IMR-90 (cell line): ENCODE results near the gene C15orf62. TPM values are rescaled to one million over a fixed set of nuclear protein-coding genes. Genes with fewer than 3 reads are reported as not detected.

Source experiments
- ATAC-seq: fragments of 200-7000 bp; cut with Tn5 transposase; 2 replicates; pipeline ENCODE4 v1.9.1; 2020; ENCODE audit warnings: low read depth, mild to moderate bottlenecking, moderate library complexity
- BruUV-seq: library from RNA; stranded (reverse); fragments of 400-500 nt; replicated peaks from 2 replicates; lab custom pipeline; 2021; lab: Mats Ljungman, UMichigan
- CTCF ChIA-PET: fragments of 300-600 bp; formaldehyde crosslinking; extraction: SDS; loops from one replicate; lab custom pipeline; 2021; ENCODE audit warnings: antibody characterized with exemption; lab: Yijun Ruan, JAX
- POLR2A ChIA-PET: fragments of 300-600 bp; sonication (Branson Sonifier 250); formaldehyde crosslinking; loops from one replicate; lab custom pipeline; 2022; ENCODE audit warnings: antibody characterized with exemption; ENCODE audit not compliant: unreplicated experiment; lab: Charles Lee
- DNase-seq: peaks from one replicate; pipeline ENCODE4 v3.0.0; 2013
- H2AFZ ChIP-seq: replicated peaks from 2 replicates; pipeline ENCODE3; 2013; ENCODE audit warnings: low read length, mild to moderate bottlenecking; ENCODE audit not compliant: poor library complexity
- H2AK5ac ChIP-seq: 2 replicates; pipeline ENCODE4 v1.6.1; 2013; ENCODE audit warnings: low read depth, low read length, inconsistent platforms
- H2AK9ac ChIP-seq: replicated peaks from 2 replicates; pipeline ENCODE3; 2013; ENCODE audit warnings: mild to moderate bottlenecking, low read depth, low read length, moderate library complexity; ENCODE audit not compliant: poor library complexity
- H2BK120ac ChIP-seq: 2 replicates; pipeline ENCODE4 v1.6.1; 2013; ENCODE audit warnings: low read depth, low read length, inconsistent platforms
- H2BK15ac ChIP-seq: 3 replicates; pipeline ENCODE4 v1.6.1; 2013; ENCODE audit warnings: low read depth, low read length, inconsistent platforms
- H2BK20ac ChIP-seq: 2 replicates; pipeline ENCODE4 v1.6.1; 2013; ENCODE audit warnings: low read depth, mild to moderate bottlenecking, inconsistent platforms, low read length, moderate library complexity
- H2BK5ac ChIP-seq: 2 replicates; pipeline ENCODE4 v1.6.1; 2013; ENCODE audit warnings: mild to moderate bottlenecking, low read depth, low read length, inconsistent platforms; ENCODE audit not compliant: poor library complexity, severe bottlenecking
- H3K14ac ChIP-seq: replicated peaks from 2 replicates; pipeline ENCODE4 v1.6.1; 2013; ENCODE audit warnings: low read depth, low read length, inconsistent platforms
- H3K18ac ChIP-seq: 2 replicates; pipeline ENCODE4 v1.6.1; 2013; ENCODE audit warnings: low read depth, low read length, control low read depth
- H3K23ac ChIP-seq: 2 replicates; pipeline ENCODE4 v1.6.1; 2013; ENCODE audit warnings: low read depth, low read length, inconsistent platforms
- H3K27ac ChIP-seq: 2 replicates; pipeline ENCODE4 v1.5.1; 2013; ENCODE audit warnings: mild to moderate bottlenecking, control low read depth, low read length; ENCODE audit not compliant: insufficient read depth
- H3K27me3 ChIP-seq: 2 replicates; pipeline ENCODE4 v1.6.1; 2013; ENCODE audit warnings: low read length; ENCODE audit not compliant: control insufficient read depth, insufficient read depth
- H3K36me3 ChIP-seq: 2 replicates; pipeline ENCODE4 v1.6.1; 2013; ENCODE audit warnings: low read length, mixed read lengths; ENCODE audit not compliant: control insufficient read depth, insufficient read depth
- H3K4ac ChIP-seq: 2 replicates; pipeline ENCODE4 v1.6.1; 2013; ENCODE audit warnings: low read depth, low read length, inconsistent platforms
- H3K4me1 ChIP-seq: 2 replicates; pipeline ENCODE4 v1.6.1; 2013; ENCODE audit warnings: low read length, mixed read lengths; ENCODE audit not compliant: control insufficient read depth, insufficient read depth
- H3K4me2 ChIP-seq: 2 replicates; pipeline ENCODE4 v1.6.1; 2013; ENCODE audit warnings: low read depth, mild to moderate bottlenecking, control low read depth, low read length, moderate library complexity
- H3K4me3 ChIP-seq: 2 replicates; pipeline ENCODE4 v1.5.1; 2013; ENCODE audit warnings: low read depth, mild to moderate bottlenecking, control low read depth, low read length, moderate library complexity; ENCODE audit not compliant: insufficient read depth
- H3K56ac ChIP-seq: 2 replicates; pipeline ENCODE4 v1.6.1; 2013; ENCODE audit warnings: low read length, inconsistent platforms; ENCODE audit not compliant: insufficient read depth; ENCODE audit errors: extremely low read depth
- H3K79me1 ChIP-seq, 2 experiments: 2 replicates each; pipeline ENCODE4 v1.6.1; 2013; ENCODE audit warnings: low read length in 2 of 2, inconsistent platforms in 1 of 2, low read depth in 1 of 2
- H3K9ac ChIP-seq: 2 replicates; pipeline ENCODE4 v1.6.1; 2013; ENCODE audit warnings: low read depth, low read length, control low read depth
- H3K9me1 ChIP-seq: 2 replicates; pipeline ENCODE4 v1.6.1; 2013; ENCODE audit warnings: low read length, inconsistent platforms; ENCODE audit not compliant: insufficient read depth
- H3K9me3 ChIP-seq: 2 replicates; pipeline ENCODE4 v1.6.1; 2013; ENCODE audit warnings: low read length; ENCODE audit not compliant: control insufficient read depth, insufficient read depth
- H4K20me1 ChIP-seq: 2 replicates; pipeline ENCODE4 v1.6.1; 2013; ENCODE audit warnings: low read length, inconsistent platforms; ENCODE audit not compliant: insufficient read depth
- H4K5ac ChIP-seq: 2 replicates; pipeline ENCODE4 v1.6.1; 2013; ENCODE audit warnings: mild to moderate bottlenecking, low read depth, low read length, control low read depth
- H4K8ac ChIP-seq, 2 experiments: 2 replicates each; pipeline ENCODE4 v1.6.1; 2013; ENCODE audit warnings: low read depth in 2 of 2, low read length in 2 of 2, control low read depth in 1 of 2, inconsistent platforms in 1 of 2
- H4K91ac ChIP-seq: 2 replicates; pipeline ENCODE4 v1.6.1; 2013; ENCODE audit warnings: low read depth, low read length, inconsistent platforms; ENCODE audit not compliant: insufficient read depth
- BHLHE40 ChIP-seq: fragments of 150-350 bp; IDR thresholded peaks from 2 replicates; pipeline ENCODE4 v1.6.1; 2016; ENCODE audit warnings: mild to moderate bottlenecking, low read depth, low read length
- CEBPB ChIP-seq: IDR thresholded peaks from 2 replicates; pipeline ENCODE4 v1.6.1; 2012; ENCODE audit warnings: low read depth, low read length, improper control_type of control experiment
- CHD1 ChIP-seq: IDR thresholded peaks from 2 replicates; pipeline ENCODE4 v1.6.1; 2012; ENCODE audit warnings: low read depth, low read length, improper control_type of control experiment
- FOS ChIP-seq: fragments of 150-350 bp; IDR thresholded peaks from 2 replicates; pipeline ENCODE4 v1.6.1; 2016; ENCODE audit warnings: low read depth, low read length
- MAFK ChIP-seq: IDR thresholded peaks from 2 replicates; pipeline ENCODE4 v1.6.1; 2012; ENCODE audit warnings: low read depth, low read length, improper control_type of control experiment
- MAZ ChIP-seq: IDR thresholded peaks from 2 replicates; pipeline ENCODE4 v1.6.1; 2012; ENCODE audit warnings: low read depth, mild to moderate bottlenecking, low read length, improper control_type of control experiment, moderate library complexity, borderline replicate concordance
- NFE2L2 ChIP-seq: fragments of 150-350 bp; IDR thresholded peaks from 2 replicates; pipeline ENCODE4 v1.6.1; 2016; ENCODE audit warnings: low read depth, mild to moderate bottlenecking, low read length
- POLR2A ChIP-seq: IDR thresholded peaks from 2 replicates; pipeline ENCODE4 v1.6.1; 2012; ENCODE audit warnings: mild to moderate bottlenecking, low read depth, low read length
- RAD21 ChIP-seq: IDR thresholded peaks from 2 replicates; pipeline ENCODE4 v1.6.1; 2012; ENCODE audit warnings: low read length, improper control_type of control experiment
- RCOR1 ChIP-seq: IDR thresholded peaks from 2 replicates; pipeline ENCODE4 v1.6.1; 2012; ENCODE audit warnings: mild to moderate bottlenecking, low read length, improper control_type of control experiment; ENCODE audit not compliant: insufficient replicate concordance
- RFX5 ChIP-seq: IDR thresholded peaks from 2 replicates; pipeline ENCODE4 v1.8.0; 2012; ENCODE audit warnings: low read depth, mild to moderate bottlenecking, low read length, moderate library complexity
- WGBS, 2 experiments: methylation state at CpG; one replicate each; pipeline versions ENCODE4 v1.1.5 to v1.1.7; 2013; ENCODE audit warnings: missing lambda C conversion rate in 2 of 2; ENCODE audit not compliant: insufficient read length in 1 of 2; ENCODE audit errors: extremely low coverage in 2 of 2; 5-methylcytosine and 5-hydroxymethylcytosine counted together
- dilution Hi-C: fragments of 300-500 bp; cut with HindIII; formaldehyde crosslinking; loops from one replicate; pipeline ENCODE4 v1.14.3; 2018; ENCODE audit warnings: low sequenced_read_pairs; ENCODE audit not compliant: unreplicated experiment
- in situ Hi-C: fragments of 300-500 bp; cut with MboI; formaldehyde crosslinking; loops from 3 replicates; pipeline ENCODE4 v1.14.3; 2019; ENCODE audit warnings: low sequenced_read_pairs, inconsistent platforms, mixed read lengths
- intact Hi-C: fragments of 100-400 bp; cut with micrococcal nuclease; formaldehyde crosslinking; loops from 2 replicates; pipeline ENCODE4 v1.10.0; 2022
- polyA plus RNA-seq, 3 experiments: library from polyadenylated mRNA; depleted of rRNA; stranded (reverse); fragments of >200 nt; gene quantifications; 2 replicates each; pipeline ENCODE4 v1.2.3, GENCODE V29; 2012; ENCODE audit warnings: low replicate concordance in 1 of 3
- total RNA-seq: library from RNA; depleted of rRNA; stranded (reverse); fragments of >200 nt; gene quantifications from 2 replicates; pipeline ENCODE4 v1.2.3, GENCODE V29; 2012
- TF ChIP-seq, protein P1 (sequence below): fragments of 150-350 bp; IDR thresholded peaks from 2 replicates; pipeline ENCODE4 v1.6.1; 2016; ENCODE audit warnings: low read depth, mild to moderate bottlenecking, low read length, moderate library complexity, borderline replicate concordance
- TF ChIP-seq, protein P2 (sequence below): conservative IDR thresholded peaks from 2 replicates; pipeline ENCODE4 v1.5.1; 2012; ENCODE audit warnings: mild to moderate bottlenecking, low read depth, low read length, improper control_type of control experiment

C15orf62 gene
- total and polyA plus RNA-seq, 2 of the 4 experiments (the other 2 are of a cell fraction): not detected

DNA sequence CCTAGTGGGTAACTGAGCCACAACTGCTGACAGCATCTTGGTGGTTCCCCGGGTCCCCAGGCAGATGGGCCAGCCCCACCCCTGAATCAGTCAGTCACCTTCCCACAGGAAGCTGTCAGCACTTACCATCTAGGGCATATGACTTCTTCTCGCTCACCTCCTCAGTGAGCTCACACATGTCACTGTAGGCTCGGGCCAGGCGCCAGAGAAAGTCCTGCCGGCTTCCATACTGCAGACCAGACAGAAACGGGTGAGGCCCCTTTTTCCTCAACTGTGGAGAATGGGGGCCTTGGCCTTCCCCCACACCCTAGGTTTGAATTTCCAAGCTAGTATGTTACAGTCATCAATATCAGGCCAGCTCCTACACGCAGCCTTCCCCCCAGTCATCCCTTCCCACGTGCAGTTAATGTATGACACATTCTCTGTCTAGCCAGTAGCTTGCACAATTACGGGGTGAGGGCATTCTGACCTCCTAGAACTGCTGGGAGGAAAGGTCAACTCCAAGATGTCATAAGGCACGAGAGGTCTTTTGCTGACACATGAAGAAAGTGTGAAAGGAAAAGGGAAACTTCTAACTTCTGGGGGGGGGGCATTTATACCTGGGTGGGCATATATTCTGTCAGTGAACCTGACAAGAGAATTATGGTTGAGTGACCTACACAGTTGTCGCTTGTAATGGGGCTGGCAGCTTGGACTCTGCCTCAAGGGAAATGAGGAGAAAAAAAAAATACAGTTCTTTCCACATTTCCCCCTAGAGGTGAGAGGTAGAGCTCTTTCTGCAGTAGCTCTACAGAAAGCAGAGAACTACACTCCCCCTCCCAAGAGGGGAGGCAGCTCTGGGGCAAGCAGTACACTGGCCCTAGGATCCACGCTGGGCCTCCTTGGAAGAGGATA is 25.6 kb upstream of the C15orf62 start (continued):
- TF ChIP-seq FOS (peak; percentile 90), CEBPB (peak; percentile 99), RFX5 (no peak)

DNA sequence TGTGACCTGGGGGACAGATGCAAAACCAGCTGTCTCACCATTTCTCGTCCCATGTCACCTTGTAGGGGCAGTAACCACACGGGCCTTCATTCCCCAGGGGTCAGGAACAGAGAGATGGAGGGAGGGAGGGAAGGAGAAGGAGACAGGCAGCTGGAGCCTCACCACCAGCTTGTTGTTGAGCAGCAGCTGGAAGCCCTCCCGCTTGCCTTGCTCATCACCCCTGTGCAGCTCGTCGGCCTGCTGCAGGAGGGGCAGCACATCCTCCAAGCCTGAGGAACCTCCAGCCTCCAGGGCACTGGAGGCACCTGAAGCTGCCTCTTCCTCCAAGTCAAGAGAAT is 25.0 kb upstream of the C15orf62 start:
- Histone ChIP-seq H3K18ac (no peak overlapping the region), H2AFZ (no peak overlapping the region), H2BK120ac (no peak overlapping the region), H3K14ac (no peak overlapping the region), H3K27me3 (no peaks in the 10 kb centered on the region), H3K4me2 (no peak overlapping the region), H4K5ac (no peak overlapping the region), H3K56ac (no peak overlapping the region), H2BK5ac (no peak overlapping the region), H3K4me1 (peaks cover 2% of the 10 kb centered on the region; the same call in 1 of the 2 replicates), H3K9me1 (no peaks in the 10 kb centered on the region), H3K4ac (no peak overlapping the region), H2BK15ac (no peak overlapping the region), H3K4me3 (no peak overlapping the region), H3K9me3 (no peaks in the 10 kb centered on the region), H2BK20ac (no peak overlapping the region), H3K27ac (no peak overlapping the region), H3K9ac (no peak overlapping the region), H3K36me3 (peaks cover 26% of the 10 kb centered on the region), H3K79me1 (peaks cover 4 to 23% of the 10 kb centered on the region in 2 experiments; a peak in 2 of 4 replicates), H4K91ac (no peak overlapping the region), H2AK9ac (no peak overlapping the region), H4K8ac (no peak overlapping the region), H4K20me1 (peaks cover 5% of the 10 kb centered on the region; the same call in 1 of the 2 replicates), H2AK5ac (no peak overlapping the region), H3K23ac (no peak overlapping the region)
- DNase-seq: no peak
- ChIA-PET POLR2A (no interaction called here), CTCF (interaction anchor here (0.6 to 1.5 kb wide), 6 partner anchors 18 to 155 kb away, joined by 3 to 9 read pairs (median 3); partner anchors contain the start of gene VPS18)
- ATAC-seq: no peak
- in situ Hi-C loops: no loop called here
- intact Hi-C loops: no loop called here
- dilution Hi-C loops: no loop called here
- WGBS, 2 experiments: 49% methylated on average over 5 of the region's 5 CpGs; no CpG with 5 or more reads in 1 of the 2 experiments
- no TSS peak for BruUV-seq
- TF ChIP-seq POLR2A (no peak), BHLHE40 (no peak), CEBPB (no peak), RCOR1 (no peak), MAFK (no peak), MAZ (no peak), NFE2L2 (no peak), CHD1 (no peak), RAD21 (no peak)
- TF ChIP-seq, protein P1, sequence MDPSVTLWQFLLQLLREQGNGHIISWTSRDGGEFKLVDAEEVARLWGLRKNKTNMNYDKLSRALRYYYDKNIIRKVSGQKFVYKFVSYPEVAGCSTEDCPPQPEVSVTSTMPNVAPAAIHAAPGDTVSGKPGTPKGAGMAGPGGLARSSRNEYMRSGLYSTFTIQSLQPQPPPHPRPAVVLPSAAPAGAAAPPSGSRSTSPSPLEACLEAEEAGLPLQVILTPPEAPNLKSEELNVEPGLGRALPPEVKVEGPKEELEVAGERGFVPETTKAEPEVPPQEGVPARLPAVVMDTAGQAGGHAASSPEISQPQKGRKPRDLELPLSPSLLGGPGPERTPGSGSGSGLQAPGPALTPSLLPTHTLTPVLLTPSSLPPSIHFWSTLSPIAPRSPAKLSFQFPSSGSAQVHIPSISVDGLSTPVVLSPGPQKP: no peak
- TF ChIP-seq, protein P2, sequence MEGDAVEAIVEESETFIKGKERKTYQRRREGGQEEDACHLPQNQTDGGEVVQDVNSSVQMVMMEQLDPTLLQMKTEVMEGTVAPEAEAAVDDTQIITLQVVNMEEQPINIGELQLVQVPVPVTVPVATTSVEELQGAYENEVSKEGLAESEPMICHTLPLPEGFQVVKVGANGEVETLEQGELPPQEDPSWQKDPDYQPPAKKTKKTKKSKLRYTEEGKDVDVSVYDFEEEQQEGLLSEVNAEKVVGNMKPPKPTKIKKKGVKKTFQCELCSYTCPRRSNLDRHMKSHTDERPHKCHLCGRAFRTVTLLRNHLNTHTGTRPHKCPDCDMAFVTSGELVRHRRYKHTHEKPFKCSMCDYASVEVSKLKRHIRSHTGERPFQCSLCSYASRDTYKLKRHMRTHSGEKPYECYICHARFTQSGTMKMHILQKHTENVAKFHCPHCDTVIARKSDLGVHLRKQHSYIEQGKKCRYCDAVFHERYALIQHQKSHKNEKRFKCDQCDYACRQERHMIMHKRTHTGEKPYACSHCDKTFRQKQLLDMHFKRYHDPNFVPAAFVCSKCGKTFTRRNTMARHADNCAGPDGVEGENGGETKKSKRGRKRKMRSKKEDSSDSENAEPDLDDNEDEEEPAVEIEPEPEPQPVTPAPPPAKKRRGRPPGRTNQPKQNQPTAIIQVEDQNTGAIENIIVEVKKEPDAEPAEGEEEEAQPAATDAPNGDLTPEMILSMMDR: no peak
